Osteocyte (in vitro differentiated cells): ENCODE data around the gene KSR1. TPM values are rescaled to one million over a fixed set of nuclear protein-coding genes. Genes with fewer than 3 reads are reported as not detected.
"Not testable (repeated sequence)": the region's sequence is repeated elsewhere in the genome, so short reads cannot be mapped to it uniquely, and the experiment has no call there.

ENCODE experiments used
- DNase-seq: peaks from one replicate; pipeline ENCODE4 v3.0.0; 2021; ENCODE audit warnings: mixed read lengths; ENCODE audit not compliant: unreplicated experiment; ENCODE audit errors: extremely low spot score
- H3K27ac Mint-ChIP-seq: one replicate; pipeline ENCODE4 v1.8.0; 2021; ENCODE audit warnings: mild to moderate bottlenecking, mixed read lengths; ENCODE audit not compliant: unreplicated experiment
- H3K27me3 Mint-ChIP-seq: one replicate; pipeline ENCODE4 v1.8.0; 2021; ENCODE audit warnings: mixed read lengths; ENCODE audit not compliant: unreplicated experiment
- H3K36me3 Mint-ChIP-seq: one replicate; pipeline ENCODE4 v1.8.0; 2021; ENCODE audit warnings: mixed read lengths; ENCODE audit not compliant: unreplicated experiment
- H3K4me1 Mint-ChIP-seq: one replicate; pipeline ENCODE4 v1.8.0; 2021; ENCODE audit warnings: mixed read lengths; ENCODE audit not compliant: unreplicated experiment
- H3K4me3 Mint-ChIP-seq: one replicate; pipeline ENCODE4 v1.8.0; 2021; ENCODE audit warnings: mild to moderate bottlenecking, moderate library complexity, mixed read lengths; ENCODE audit not compliant: unreplicated experiment
- H3K9me3 Mint-ChIP-seq: one replicate; pipeline ENCODE4 v1.8.0; 2021; ENCODE audit warnings: mixed read lengths; ENCODE audit not compliant: unreplicated experiment
- total RNA-seq: library from RNA; stranded (reverse); gene quantifications from 2 replicates; pipeline ENCODE4 v1.2.1, GENCODE V29; 2021
- TF ChIP-seq, protein P1 (sequence below): fragments of 200-600 bp; sonication (generic); IDR thresholded peaks from 2 replicates; pipeline ENCODE4 v1.5.0; 2021; ENCODE audit warnings: antibody characterized with exemption, mild to moderate bottlenecking, moderate library complexity

Gene KSR1
- total RNA-seq, 1 donor from 2014 or later = 63.4 TPM

- Mint-ChIP-seq H3K4me1 (no peaks in the 10 kb centered on the region), H3K27me3 (no peaks in the 10 kb centered on the region)
Measured at GRCh38 chr17:27418366-27418615, 38.0 kb upstream of the KSR1 start.

DNA sequence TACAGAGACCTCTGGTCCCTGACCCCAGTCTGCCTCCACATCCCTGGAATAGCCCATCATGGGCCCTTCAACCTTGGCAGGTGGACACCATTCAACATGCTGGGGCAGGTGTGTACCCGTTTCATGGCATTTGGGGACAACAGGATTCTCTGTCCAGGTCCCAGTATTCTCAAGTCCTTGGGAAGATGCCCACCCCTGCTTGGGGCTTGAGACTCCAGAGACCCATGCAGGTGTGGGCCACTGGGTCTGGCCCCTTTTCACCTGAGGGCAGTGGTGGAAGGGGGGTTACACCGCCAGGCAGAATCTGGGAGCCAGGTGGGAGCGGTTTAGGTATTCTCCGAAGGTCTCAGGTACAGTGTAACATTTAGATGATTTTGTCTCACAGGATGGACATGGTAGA is 37.1 kb upstream of the KSR1 start:
- H3K27me3 Mint-ChIP-seq = no peaks in the 10 kb centered on the region

More at GRCh38 chr17:27418366-27418615, 38.0 kb upstream of the KSR1 start:
- H3K27ac Mint-ChIP-seq = no peak overlapping the region
- TF ChIP-seq, protein P1, sequence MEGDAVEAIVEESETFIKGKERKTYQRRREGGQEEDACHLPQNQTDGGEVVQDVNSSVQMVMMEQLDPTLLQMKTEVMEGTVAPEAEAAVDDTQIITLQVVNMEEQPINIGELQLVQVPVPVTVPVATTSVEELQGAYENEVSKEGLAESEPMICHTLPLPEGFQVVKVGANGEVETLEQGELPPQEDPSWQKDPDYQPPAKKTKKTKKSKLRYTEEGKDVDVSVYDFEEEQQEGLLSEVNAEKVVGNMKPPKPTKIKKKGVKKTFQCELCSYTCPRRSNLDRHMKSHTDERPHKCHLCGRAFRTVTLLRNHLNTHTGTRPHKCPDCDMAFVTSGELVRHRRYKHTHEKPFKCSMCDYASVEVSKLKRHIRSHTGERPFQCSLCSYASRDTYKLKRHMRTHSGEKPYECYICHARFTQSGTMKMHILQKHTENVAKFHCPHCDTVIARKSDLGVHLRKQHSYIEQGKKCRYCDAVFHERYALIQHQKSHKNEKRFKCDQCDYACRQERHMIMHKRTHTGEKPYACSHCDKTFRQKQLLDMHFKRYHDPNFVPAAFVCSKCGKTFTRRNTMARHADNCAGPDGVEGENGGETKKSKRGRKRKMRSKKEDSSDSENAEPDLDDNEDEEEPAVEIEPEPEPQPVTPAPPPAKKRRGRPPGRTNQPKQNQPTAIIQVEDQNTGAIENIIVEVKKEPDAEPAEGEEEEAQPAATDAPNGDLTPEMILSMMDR = no peak
- DNase-seq = no peak
- H3K4me3 Mint-ChIP-seq = no peak overlapping the region
- H3K9me3 Mint-ChIP-seq = no peaks in the 10 kb centered on the region
- no peaks in the 10 kb centered on the region for H3K36me3 Mint-ChIP-seq

DNA sequence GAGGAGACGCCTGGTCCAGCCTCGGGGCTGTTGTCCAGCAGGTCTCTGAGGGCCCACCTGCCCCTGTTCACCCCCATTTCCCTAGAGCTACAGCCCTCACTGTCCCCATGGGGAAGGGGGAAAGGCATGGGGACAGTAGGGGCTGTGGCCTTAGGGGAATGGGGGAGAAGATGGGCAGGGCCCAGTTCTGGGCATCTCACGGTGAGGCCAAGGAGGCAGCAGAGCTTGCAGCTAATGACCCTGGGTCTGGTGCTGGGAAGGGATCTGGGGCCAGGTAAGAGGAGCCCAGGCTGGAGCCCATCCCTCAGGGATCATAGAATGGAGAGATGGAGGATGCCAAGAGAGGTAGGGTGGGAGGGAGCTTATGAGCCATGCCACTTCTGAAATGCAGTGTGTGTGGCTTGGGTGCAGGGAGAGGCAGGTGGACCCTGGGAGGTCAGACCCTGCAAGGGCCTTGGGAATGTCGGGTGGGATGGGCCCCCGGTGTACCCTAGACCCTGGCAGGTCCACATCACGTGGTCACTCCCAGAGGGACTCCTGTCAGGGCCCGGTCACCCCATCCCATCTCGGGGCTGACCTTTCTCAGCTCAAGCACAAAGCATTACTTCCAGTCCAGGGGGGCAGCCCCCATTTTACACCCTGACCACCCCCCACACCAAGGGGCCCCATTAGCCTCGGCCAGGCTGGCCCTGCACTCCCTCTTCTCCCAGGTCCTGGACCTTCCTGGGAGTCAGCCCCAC is 35.9 kb upstream of the KSR1 start:
- TF ChIP-seq, protein P1 = no peak
- H3K27me3 Mint-ChIP-seq = no peaks in the 10 kb centered on the region
- no peak for DNase-seq

More for the DNA sequence above, 37.1 kb upstream of the KSR1 start:
- no peaks in the 10 kb centered on the region for H3K36me3 Mint-ChIP-seq
- no peaks in the 10 kb centered on the region for H3K4me1 Mint-ChIP-seq
- TF ChIP-seq, protein P1 = no peak
- no peak overlapping the region for H3K4me3 Mint-ChIP-seq
- DNase-seq = no peak
- H3K27ac Mint-ChIP-seq = no peak overlapping the region
- no peaks in the 10 kb centered on the region for H3K9me3 Mint-ChIP-seq

GRCh38 chr17:27421111-27421510 is 35.1 kb upstream of the KSR1 start:
- Mint-ChIP-seq H3K36me3 (no peaks in the 10 kb centered on the region), H3K4me3 (no peak overlapping the region), H3K27ac (no peak overlapping the region), H3K27me3 (no peaks in the 10 kb centered on the region), H3K9me3 (no peaks in the 10 kb centered on the region), H3K4me1 (no peaks in the 10 kb centered on the region)
- no peak for DNase-seq
- TF ChIP-seq, protein P1 = no peak

More for the DNA sequence above, 35.9 kb upstream of the KSR1 start:
- Mint-ChIP-seq H3K27ac (no peak overlapping the region), H3K9me3 (no peaks in the 10 kb centered on the region), H3K4me1 (no peaks in the 10 kb centered on the region), H3K4me3 (no peak overlapping the region), H3K36me3 (no peaks in the 10 kb centered on the region)

GRCh38 chr17:27421626-27422025 is 34.6 kb upstream of the KSR1 start:
- H3K36me3 Mint-ChIP-seq, H3K4me1 Mint-ChIP-seq, H3K27ac Mint-ChIP-seq, H3K4me3 Mint-ChIP-seq, DNase-seq, H3K9me3 Mint-ChIP-seq, H3K27me3 Mint-ChIP-seq: not testable (repeated sequence)
